HCT116 (cell line): ENCODE results near the gene MBD1. TPM values are rescaled to one million over a fixed set of nuclear protein-coding genes. Genes with fewer than 3 reads are reported as not detected.

Experiments
- ATAC-seq: fragments of 200-7000 bp; cut with Tn5 transposase; 2 replicates; pipeline ENCODE4 v1.9.1; 2020; ENCODE audit warnings: mild to moderate bottlenecking, moderate library complexity
- BruUV-seq: library from RNA; stranded (reverse); fragments of 400-500 nt; replicated peaks from 2 replicates; lab custom pipeline; 2021; lab: Mats Ljungman, UMichigan
- CTCF ChIA-PET: fragments of 300-600 bp; sonication (Branson Sonifier 250); formaldehyde crosslinking; loops from one replicate; lab custom pipeline; 2021; ENCODE audit warnings: antibody characterized with exemption; lab: Charles Lee
- POLR2A ChIA-PET: fragments of 300-600, 350-600 bp; sonication (Branson Sonifier 250); formaldehyde crosslinking; loops from one replicate; lab custom pipeline; 2021; ENCODE audit warnings: antibody characterized with exemption; lab: Charles Lee
- RAD21 ChIA-PET, 2 experiments: fragments of 300-600 bp; sonication (Branson Sonifier 250); formaldehyde crosslinking; loops; one replicate each; lab custom pipeline; 2023; ENCODE audit warnings: low total read pairs in 2 of 2; ENCODE audit not compliant: uncharacterized antibody in 2 of 2, unreplicated experiment in 2 of 2, low non-redundant PET in 1 of 2; lab: Charles Lee
- DNase-seq: peaks from one replicate; pipeline ENCODE4 v3.0.0-alpha.2; 2010; ENCODE audit warnings: low read depth, low spot score
- H2AFZ ChIP-seq: fragments of 200-600 bp; shearing (Covaris generic), sonication (generic); 2 replicates; pipeline ENCODE4 v1.6.1; 2017; ENCODE audit warnings: low read depth, mixed run types, mixed read lengths, antibody characterized with exemption, low read length; ENCODE audit not compliant: poor library complexity, severe bottlenecking
- H3K27ac ChIP-seq: 2 replicates; pipeline ENCODE4 v1.5.1; 2012; ENCODE audit warnings: low read depth, low read length
- H3K27me3 ChIP-seq: fragments of 200-600 bp; sonication (generic); 2 replicates; pipeline ENCODE4 v1.6.1; 2016; ENCODE audit warnings: mixed run types, low read length, mixed read lengths; ENCODE audit not compliant: insufficient read depth
- H3K36me3 ChIP-seq, 2 experiments: fragments of 200-500 bp in 1 of 2; fragments of 200-600 bp in 1 of 2; sonication (Bioruptor generic) in 1 of 2; sonication (generic) in 1 of 2; 2 replicates each; pipeline versions ENCODE4 v1.5.1 to v1.6.1; 2014 to 2016; ENCODE audit warnings: low read length in 2 of 2, inconsistent platforms in 1 of 2, mixed read lengths in 1 of 2, mixed run types in 1 of 2; ENCODE audit not compliant: insufficient read depth in 2 of 2, control insufficient read depth in 1 of 2
- H3K4me1 ChIP-seq, 2 experiments: fragments of 200-600 bp in 1 of 2; sonication (generic) in 1 of 2; 2 replicates each; pipeline versions ENCODE4 v1.5.1 to v1.6.1; 2012 to 2017; ENCODE audit warnings: low read length in 2 of 2, inconsistent platforms in 1 of 2, mild to moderate bottlenecking in 1 of 2, mixed read lengths in 1 of 2, mixed run types in 1 of 2, moderate library complexity in 1 of 2; ENCODE audit not compliant: insufficient read depth in 2 of 2, control insufficient read depth in 1 of 2
- H3K4me2 ChIP-seq: fragments of 200-600 bp; sonication (generic); 2 replicates; pipeline ENCODE4 v1.6.1; 2017; ENCODE audit warnings: mixed run types, low read length, mixed read lengths
- H3K4me3 ChIP-seq, 2 experiments: fragments of 200-600 bp in 1 of 2; sonication (generic) in 1 of 2; replicated peaks in 1 of 2; 2 replicates each; pipeline ENCODE4 v1.5.1; 2011 to 2016; ENCODE audit warnings: low read length in 2 of 2, control low read depth in 1 of 2, low read depth in 1 of 2, mild to moderate bottlenecking in 1 of 2, mixed read lengths in 1 of 2, mixed run types in 1 of 2
- H3K79me2 ChIP-seq: fragments of 200-600 bp; sonication (generic); 2 replicates; pipeline ENCODE4 v1.6.1; 2017; ENCODE audit warnings: mild to moderate bottlenecking, mixed run types, low read length, moderate library complexity, mixed read lengths; ENCODE audit not compliant: insufficient read depth
- H3K9ac ChIP-seq: fragments of 200-600 bp; sonication (generic); 2 replicates; pipeline ENCODE4 v1.6.1; 2016; ENCODE audit warnings: low read length, mixed read lengths
- H3K9me2 ChIP-seq: fragments of 200-600 bp; sonication (generic), shearing (Covaris generic); 2 replicates; pipeline ENCODE4 v1.6.1; 2017; ENCODE audit warnings: mixed run types, mild to moderate bottlenecking, moderate library complexity; ENCODE audit not compliant: insufficient read depth
- H3K9me3 ChIP-seq, 2 experiments: fragments of 200-500 bp in 1 of 2; fragments of 200-600 bp in 1 of 2; sonication (Bioruptor generic) in 1 of 2; sonication (generic) in 1 of 2; 2 replicates each; pipeline ENCODE4 v1.6.1; 2014 to 2017; ENCODE audit warnings: low read length in 2 of 2, mixed read lengths in 2 of 2, inconsistent platforms in 1 of 2, low read depth in 1 of 2, mild to moderate bottlenecking in 1 of 2, mixed run types in 1 of 2, moderate library complexity in 1 of 2; ENCODE audit not compliant: control insufficient read depth in 1 of 2, insufficient read depth in 1 of 2
- H4K20me1 ChIP-seq: fragments of 200-600 bp; sonication (generic), shearing (Covaris generic); 2 replicates; pipeline ENCODE4 v1.6.1; 2017; ENCODE audit warnings: mixed run types, mild to moderate bottlenecking, moderate library complexity; ENCODE audit not compliant: insufficient read depth
- CBX3 ChIP-seq: IDR thresholded peaks from 2 replicates; pipeline ENCODE4 v1.6.1; 2012; ENCODE audit warnings: low read depth
- EGR1 ChIP-seq: IDR thresholded peaks from 2 replicates; pipeline ENCODE4 v1.6.1; 2012; ENCODE audit warnings: low read depth
- FOSL1 ChIP-seq: IDR thresholded peaks from 2 replicates; pipeline ENCODE4 v1.6.1; 2012; ENCODE audit warnings: low read depth
- JUND ChIP-seq: IDR thresholded peaks from 2 replicates; pipeline ENCODE4 v1.6.1; 2012
- POLR2A ChIP-seq: IDR thresholded peaks from 2 replicates; pipeline ENCODE4 v1.7.0; 2011; ENCODE audit warnings: borderline replicate concordance; ENCODE audit not compliant: insufficient read depth, insufficient read length; ENCODE audit errors: extremely low read depth
- POLR2AphosphoS5 ChIP-seq: IDR thresholded peaks from 2 replicates; pipeline ENCODE4 v1.6.1; 2011; ENCODE audit warnings: mild to moderate bottlenecking, low read depth, low read length, moderate library complexity
- RAD21 ChIP-seq: IDR thresholded peaks from 2 replicates; pipeline ENCODE4 v1.6.1; 2012; ENCODE audit warnings: low read depth, mild to moderate bottlenecking
- SIN3A ChIP-seq: IDR thresholded peaks from 2 replicates; pipeline ENCODE4 v1.6.1; 2012; ENCODE audit warnings: low read depth
- SP1 ChIP-seq: IDR thresholded peaks from 2 replicates; pipeline ENCODE4 v1.6.1; 2012; ENCODE audit warnings: low read depth
- SRF ChIP-seq: IDR thresholded peaks from 2 replicates; pipeline ENCODE4 v1.6.1; 2012; ENCODE audit warnings: low read depth
- TCF7L2 ChIP-seq: IDR thresholded peaks from 2 replicates; pipeline ENCODE4 v1.7.0; 2011; ENCODE audit warnings: borderline replicate concordance, inconsistent platforms; ENCODE audit not compliant: insufficient read depth, insufficient read length; ENCODE audit errors: extremely low read depth
- ZFX ChIP-seq: fragments of 450-650 bp; IDR thresholded peaks from 2 replicates; pipeline ENCODE4 v1.6.1; 2017
- ZNF274 ChIP-seq: fragments of 200-500 bp; sonication (Bioruptor generic); IDR thresholded peaks from 2 replicates; pipeline ENCODE4 v1.6.1; 2014; ENCODE audit warnings: mild to moderate bottlenecking, low read depth, low read length, inconsistent platforms
- intact Hi-C: fragments of 100-400 bp; cut with micrococcal nuclease; formaldehyde crosslinking; loops from 2 replicates; pipeline ENCODE4 v1.10.0; 2022
- total RNA-seq: library from RNA; stranded (reverse); gene quantifications from one replicate; pipeline ENCODE4 v1.2.1, GENCODE V29; 2021; ENCODE audit not compliant: unreplicated experiment
- TF ChIP-seq, protein P1 (sequence below): IDR thresholded peaks from 2 replicates; pipeline ENCODE4 v1.6.1; 2012
- TF ChIP-seq, protein P2 (sequence below): IDR thresholded peaks from 2 replicates; pipeline ENCODE4 v1.6.1; 2012
- TF ChIP-seq, protein P3 (sequence below): IDR thresholded peaks from 2 replicates; pipeline ENCODE4 v1.6.1; 2011; ENCODE audit warnings: mild to moderate bottlenecking, low read length, moderate library complexity; ENCODE audit not compliant: insufficient replicate concordance; ENCODE audit errors: extremely low read depth

Gene MBD1
- total RNA-seq, 1 experiment from 2014 or later: 63.9 TPM

DNA sequence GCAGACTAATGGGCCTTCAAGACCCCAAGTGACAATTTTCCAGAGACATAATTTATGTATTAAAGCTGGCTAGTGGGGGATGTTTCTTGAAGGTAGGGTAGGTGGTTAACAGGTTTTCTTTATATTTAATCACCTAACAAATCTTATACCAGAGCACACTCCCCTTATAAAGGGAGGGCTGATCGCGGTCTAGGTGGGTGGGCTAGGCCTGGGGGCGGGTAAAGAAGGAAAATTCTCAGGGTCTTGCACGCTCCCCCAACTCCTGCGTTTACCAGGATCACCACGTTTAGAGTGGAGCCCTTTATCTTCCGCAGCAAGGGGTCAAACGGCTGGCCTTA lies 26.0 kb upstream of the MBD1 start:
- ChIA-PET RAD21 (no interaction called here), POLR2A (no interaction called here), CTCF (no interaction called here)
- H3K79me2 ChIP-seq: no peaks in the 10 kb centered on the region
- H3K27me3 ChIP-seq: no peaks in the 10 kb centered on the region
- H3K9me2 ChIP-seq: no peaks in the 10 kb centered on the region; the same call in 1 of the 2 replicates
- BruUV-seq: no TSS peak
- H3K4me1 ChIP-seq: no peaks in the 10 kb centered on the region
- no peaks in the 10 kb centered on the region for H4K20me1 ChIP-seq
- no peaks in the 10 kb centered on the region for H3K9me3 ChIP-seq
- H3K27ac ChIP-seq: no peak overlapping the region
- TF ChIP-seq FOSL1: no peak
- TF ChIP-seq, protein P1, sequence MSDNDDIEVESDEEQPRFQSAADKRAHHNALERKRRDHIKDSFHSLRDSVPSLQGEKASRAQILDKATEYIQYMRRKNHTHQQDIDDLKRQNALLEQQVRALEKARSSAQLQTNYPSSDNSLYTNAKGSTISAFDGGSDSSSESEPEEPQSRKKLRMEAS: no peak
- no peak for TF ChIP-seq POLR2A
- TF ChIP-seq SRF: no peak
- TF ChIP-seq EGR1: no peak
- TF ChIP-seq, protein P2, sequence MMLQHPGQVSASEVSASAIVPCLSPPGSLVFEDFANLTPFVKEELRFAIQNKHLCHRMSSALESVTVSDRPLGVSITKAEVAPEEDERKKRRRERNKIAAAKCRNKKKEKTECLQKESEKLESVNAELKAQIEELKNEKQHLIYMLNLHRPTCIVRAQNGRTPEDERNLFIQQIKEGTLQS: no peak
- no peak for TF ChIP-seq SIN3A
- no peak overlapping the region for H2AFZ ChIP-seq
- ATAC-seq (no peak), DNase-seq (no peak)
- H3K4me2 ChIP-seq: no peak overlapping the region
- no peak overlapping the region for H3K4me3 ChIP-seq
- no peak overlapping the region for H3K9ac ChIP-seq
- intact Hi-C loops: no loop called here
- H3K36me3 ChIP-seq: no peaks in the 10 kb centered on the region

DNA sequence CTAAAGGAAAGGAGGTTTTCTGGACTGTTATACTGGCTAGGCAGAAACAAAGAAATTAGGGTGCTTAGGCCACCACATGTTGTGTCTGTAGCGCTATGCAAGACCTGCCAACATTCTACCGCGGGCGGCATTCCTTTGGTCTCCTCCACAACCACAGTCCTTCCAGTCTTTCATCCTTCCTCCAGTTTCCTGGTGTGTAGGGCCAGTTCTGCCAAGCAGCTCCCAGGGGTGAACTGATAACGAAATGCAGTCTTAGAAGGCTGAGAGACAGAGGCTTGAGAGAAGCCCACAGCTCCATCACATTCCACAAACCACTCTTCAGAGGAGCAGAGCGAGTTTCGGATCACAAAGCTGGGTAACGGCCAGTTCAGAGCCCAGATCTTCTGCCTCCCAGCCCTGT lies 25.6 kb upstream of the MBD1 start:
- Histone ChIP-seq H3K9me2 (no peaks in the 10 kb centered on the region; the same call in 1 of the 2 replicates), H3K27me3 (no peaks in the 10 kb centered on the region), H3K4me2 (no peak overlapping the region), H3K4me3 (no peak overlapping the region), H3K4me1 (no peaks in the 10 kb centered on the region), H2AFZ (no peak overlapping the region), H3K9ac (no peak overlapping the region), H3K79me2 (no peaks in the 10 kb centered on the region), H3K9me3 (no peaks in the 10 kb centered on the region), H3K36me3 (no peaks in the 10 kb centered on the region), H3K27ac (no peak overlapping the region), H4K20me1 (no peaks in the 10 kb centered on the region)
- RAD21 ChIA-PET: no interaction called here
- ATAC-seq (no peak), DNase-seq (no peak)
- CTCF ChIA-PET: no interaction called here
- POLR2A ChIA-PET: no interaction called here
- no TSS peak for BruUV-seq
- TF ChIP-seq TCF7L2: no peak
- TF ChIP-seq ZFX: no peak
- TF ChIP-seq POLR2AphosphoS5: no peak
- no peak for TF ChIP-seq SIN3A
- no peak for TF ChIP-seq JUND
- TF ChIP-seq, protein P3, sequence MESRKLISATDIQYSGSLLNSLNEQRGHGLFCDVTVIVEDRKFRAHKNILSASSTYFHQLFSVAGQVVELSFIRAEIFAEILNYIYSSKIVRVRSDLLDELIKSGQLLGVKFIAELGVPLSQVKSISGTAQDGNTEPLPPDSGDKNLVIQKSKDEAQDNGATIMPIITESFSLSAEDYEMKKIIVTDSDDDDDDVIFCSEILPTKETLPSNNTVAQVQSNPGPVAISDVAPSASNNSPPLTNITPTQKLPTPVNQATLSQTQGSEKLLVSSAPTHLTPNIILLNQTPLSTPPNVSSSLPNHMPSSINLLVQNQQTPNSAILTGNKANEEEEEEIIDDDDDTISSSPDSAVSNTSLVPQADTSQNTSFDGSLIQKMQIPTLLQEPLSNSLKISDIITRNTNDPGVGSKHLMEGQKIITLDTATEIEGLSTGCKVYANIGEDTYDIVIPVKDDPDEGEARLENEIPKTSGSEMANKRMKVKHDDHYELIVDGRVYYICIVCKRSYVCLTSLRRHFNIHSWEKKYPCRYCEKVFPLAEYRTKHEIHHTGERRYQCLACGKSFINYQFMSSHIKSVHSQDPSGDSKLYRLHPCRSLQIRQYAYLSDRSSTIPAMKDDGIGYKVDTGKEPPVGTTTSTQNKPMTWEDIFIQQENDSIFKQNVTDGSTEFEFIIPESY: no peak
- no peak for TF ChIP-seq ZNF274
- TF ChIP-seq SP1: no peak
- no peak for TF ChIP-seq CBX3
- TF ChIP-seq POLR2A: no peak
- TF ChIP-seq, protein P2: no peak
- TF ChIP-seq RAD21: no peak
- TF ChIP-seq, protein P1: no peak
- intact Hi-C loops: no loop called here
